HL-60 (cell line): ENCODE results near the gene RPL27A.

Source experiments
- DNase-seq, 2 experiments: peaks; one replicate each; pipeline ENCODE4 v3.0.0-alpha.2; 2010 to 2020; ENCODE audit warnings: low read depth in 1 of 2, low spot score in 1 of 2
- H3K27ac ChIP-seq: fragments of 250-450 bp; sonication (Bioruptor Pico); replicated peaks from 2 replicates; pipeline ENCODE4 v1.5.1; 2020; ENCODE audit warnings: mild to moderate bottlenecking, moderate library complexity
- H3K27me3 ChIP-seq: fragments of 250-450 bp; sonication (Bioruptor Pico); 2 replicates; pipeline ENCODE4 v1.5.1; 2021; ENCODE audit warnings: mild to moderate bottlenecking, moderate library complexity; ENCODE audit not compliant: insufficient read depth, poor library complexity, severe bottlenecking
- H3K4me3 ChIP-seq: replicated peaks from 2 replicates; pipeline ENCODE4 v1.5.1; 2011; ENCODE audit warnings: mild to moderate bottlenecking, control low read depth, low read length; ENCODE audit not compliant: insufficient read depth
- CTCF ChIP-seq: IDR thresholded peaks from one replicate; pipeline ENCODE4 v1.5.1; 2011; ENCODE audit warnings: low read length, control low read depth, inconsistent platforms; ENCODE audit not compliant: insufficient read depth
- GABPA ChIP-seq: IDR thresholded peaks from 2 replicates; pipeline ENCODE4 v1.6.1; 2012; ENCODE audit warnings: low read depth
- POLR2AphosphoS5 ChIP-seq: IDR thresholded peaks from 2 replicates; pipeline ENCODE4 v1.6.1; 2012; ENCODE audit warnings: low read depth
- REST ChIP-seq: IDR thresholded peaks from 2 replicates; pipeline ENCODE4 v1.6.1; 2012; ENCODE audit warnings: low read depth; ENCODE audit not compliant: insufficient replicate concordance
- SPI1 ChIP-seq: IDR thresholded peaks from 2 replicates; pipeline ENCODE4 v1.6.1; 2012; ENCODE audit warnings: low read depth, mild to moderate bottlenecking, borderline replicate concordance

RPL27A gene

GRCh38 chr11:8693555-8693954 is 11.0 kb downstream of the RPL27A start:
- Histone ChIP-seq H3K27me3 (no peaks in the 10 kb centered on the region), H3K27ac (no peak overlapping the region), H3K4me3 (no peak overlapping the region)
- TF ChIP-seq SPI1: no peak
- no peak for TF ChIP-seq CTCF
- TF ChIP-seq GABPA: no peak
- TF ChIP-seq REST: no peak
- no peak for TF ChIP-seq POLR2AphosphoS5
- DNase-seq: no peak

GRCh38 chr11:8694137-8694536 is 11.5 kb downstream of the RPL27A start:
- no peak for TF ChIP-seq GABPA
- TF ChIP-seq POLR2AphosphoS5: no peak
- TF ChIP-seq SPI1: no peak
- no peak for TF ChIP-seq CTCF
- TF ChIP-seq REST: no peak
- Histone ChIP-seq H3K27ac (no peak overlapping the region), H3K4me3 (no peak overlapping the region), H3K27me3 (no peaks in the 10 kb centered on the region)
- DNase-seq: no peak

DNA sequence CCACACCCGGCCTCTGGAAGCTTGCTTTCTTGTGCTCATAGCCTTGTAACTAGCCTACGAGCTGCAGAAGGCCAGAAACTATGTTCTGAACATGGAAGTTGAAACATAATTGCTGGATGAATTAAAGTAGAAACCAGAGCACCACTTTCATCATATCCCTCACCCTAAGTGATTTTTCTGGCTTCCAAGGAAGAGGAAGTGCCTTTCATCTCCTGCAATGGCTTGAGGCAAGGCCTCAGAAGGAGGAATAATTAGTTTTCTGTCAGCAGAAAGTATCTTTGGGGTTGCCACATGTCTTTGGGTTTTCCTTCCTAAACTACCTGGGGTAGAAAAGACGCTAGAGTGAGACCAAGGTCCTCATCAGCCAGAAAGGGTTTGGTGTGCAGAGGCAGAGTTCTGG is 14.5 kb downstream of the RPL27A start:
- no peak overlapping the region for H3K27ac ChIP-seq
- TF ChIP-seq CTCF: no peak
- TF ChIP-seq SPI1: peak; percentile 95
- no peak for TF ChIP-seq POLR2AphosphoS5
- TF ChIP-seq GABPA: no peak
- no peak for TF ChIP-seq REST
- H3K4me3 ChIP-seq: no peak overlapping the region
- DNase-seq: peak in 1 of 2 experiments; percentile 56
- H3K27me3 ChIP-seq: no peaks in the 10 kb centered on the region
